ENCODE results near the gene LARP6. TPM values are rescaled to one million over a fixed set of nuclear protein-coding genes. Genes with fewer than 3 reads are reported as not detected.
A peak's percentile ranks its signal among the peaks of the same experiment; 100 is the strongest.

Gene LARP6
- total RNA-seq, 1 experiment from 2014 or later = 35.9 TPM

- TF ChIP-seq YY1 (IDR thresholded peaks at IDR 0.05; ENCODE audit: extremely low read depth, insufficient replicate concordance, low read depth, low read length) = no peak
- no peak for TF ChIP-seq REST (IDR thresholded peaks at IDR 0.05; ENCODE audit: low read depth)
- no peak for TF ChIP-seq ELF1 (IDR thresholded peaks at IDR 0.05; ENCODE audit: borderline replicate concordance, low read depth)
- no peak for TF ChIP-seq JUND (IDR thresholded peaks at IDR 0.05)
These were observed 59.2 kb downstream of the LARP6 start (continued) for GRCh38 chr15:70794596-70795310.

GRCh38 chr15:70793694-70794093, 60.3 kb downstream of the LARP6 start:
- ATAC-seq (no peak), DNase-seq (ENCODE audit: low read depth, low spot score) (no peak)
- CTCF ChIA-PET = no interaction called here
- Histone ChIP-seq H4K20me1 (ENCODE audit: insufficient read depth) (no peaks in the 10 kb centered on the region), H3K9me2 (ENCODE audit: insufficient read depth) (no peaks in the 10 kb centered on the region), H3K9me3 (ENCODE audit: control insufficient read depth in 1 of 2, insufficient read depth in 1 of 2, low read depth in 1 of 2, low read length in 2 of 2) (no peaks in the 10 kb centered on the region), H3K27ac (ENCODE audit: low read depth, low read length) (no peak overlapping the region), H3K9ac (ENCODE audit: low read length) (no peak overlapping the region), H3K36me3 (ENCODE audit: control insufficient read depth in 1 of 2, insufficient read depth in 2 of 2, low read length in 2 of 2) (no peaks in the 10 kb centered on the region), H3K4me3 (replicated peaks in 1 of 2; ENCODE audit: low read depth in 1 of 2, low read length in 2 of 2) (no peak overlapping the region), H3K4me1 (ENCODE audit: control insufficient read depth in 1 of 2, insufficient read depth in 2 of 2, low read length in 2 of 2) (peaks cover 25 to 75% of the 10 kb centered on the region in 2 experiments), H3K27me3 (ENCODE audit: insufficient read depth, low read length) (no peaks in the 10 kb centered on the region), H3K79me2 (ENCODE audit: insufficient read depth, low read length) (no peaks in the 10 kb centered on the region), H3K4me2 (ENCODE audit: low read length) (peak overlapping the region; percentile 67; the same call in 1 of the 2 replicates), H2AFZ (ENCODE audit: low read depth, low read length, poor library complexity, severe bottlenecking) (no peak overlapping the region)
- POLR2A ChIA-PET = no interaction called here
- RAD21 ChIA-PET (ENCODE audit: low non-redundant PET in 1 of 2, low total read pairs in 2 of 2, uncharacterized antibody in 2 of 2, unreplicated experiment in 2 of 2) = no interaction called here
- intact Hi-C loops (cut with micrococcal nuclease) = no loop called here
- no peak for TF ChIP-seq FOSL1 (IDR thresholded peaks at IDR 0.05; ENCODE audit: low read depth)
- no peak for TF ChIP-seq EZH2phosphoT487 (IDR thresholded peaks at IDR 0.05; ENCODE audit: borderline replicate concordance)
- no TSS peak for BruUV-seq (replicated peaks)

Data from HCT116 (cell line).